Endothelial cell of umbilical vein (primary cell): ENCODE measurements around the gene AGO1. TPM values are rescaled to one million over a fixed set of nuclear protein-coding genes. Genes with fewer than 3 reads are reported as not detected.
A peak's percentile ranks its signal among the peaks of the same experiment; 100 is the strongest.

Source experiments
- BruUV-seq: library from RNA; stranded (reverse); fragments of 400-500 nt; replicated peaks from 2 replicates; lab custom pipeline; 2021; lab: Mats Ljungman, UMichigan
- CTCF ChIA-PET: fragments of 300-600, 350-600 bp; sonication (Branson Sonifier 250); formaldehyde crosslinking; loops from one replicate; lab custom pipeline; 2021; ENCODE audit warnings: antibody characterized with exemption, inconsistent platforms; lab: Charles Lee
- POLR2A ChIA-PET: fragments of 300-600, 350-600 bp; sonication (Branson Sonifier 250); formaldehyde crosslinking; loops from one replicate; lab custom pipeline; 2021; ENCODE audit warnings: antibody characterized with exemption, inconsistent platforms; lab: Charles Lee
- DNase-seq: peaks from one replicate; pipeline ENCODE4 v3.0.0-alpha.2; 2011; ENCODE audit warnings: low read depth, low spot score
- FAIRE-seq: peaks from 2 replicates; lab custom pipeline; 2011; peaks lifted over from hg19 to GRCh38; lab: Jason Lieb, UNC
- H2AFZ ChIP-seq: 2 replicates; pipeline ENCODE4 v1.6.0; 2012; ENCODE audit warnings: low read depth, low read length, control low read depth, inconsistent platforms
- H3K27ac ChIP-seq: 2 replicates; pipeline ENCODE4 v1.5.1; 2011; ENCODE audit warnings: low read depth, mild to moderate bottlenecking, control low read depth, low read length, moderate library complexity; ENCODE audit not compliant: insufficient read depth
- H3K27me3 ChIP-seq, 2 experiments: 2 replicates each; pipeline versions ENCODE4 v1.6.0 to v1.6.1; 2011; ENCODE audit warnings: low read length in 2 of 2, mixed read lengths in 1 of 2; ENCODE audit not compliant: control insufficient read depth in 2 of 2, insufficient read depth in 2 of 2
- H3K36me3 ChIP-seq, 2 experiments: 2 replicates in 1 of 2; 3 replicates in 1 of 2; pipeline ENCODE4 v1.5.1; 2011; ENCODE audit warnings: low read length in 2 of 2, mild to moderate bottlenecking in 1 of 2, moderate library complexity in 1 of 2; ENCODE audit not compliant: control insufficient read depth in 2 of 2, insufficient read depth in 2 of 2; ENCODE audit errors: extremely low read depth in 1 of 2
- H3K4me1 ChIP-seq: 3 replicates; pipeline ENCODE4 v1.5.1; 2011; ENCODE audit warnings: mild to moderate bottlenecking, low read length; ENCODE audit not compliant: control insufficient read depth, insufficient read depth; ENCODE audit errors: extremely low read depth
- H3K4me2 ChIP-seq: 2 replicates; pipeline ENCODE4 v1.6.1; 2011; ENCODE audit warnings: low read length, control low read depth, mixed read lengths; ENCODE audit not compliant: insufficient read depth
- H3K4me3 ChIP-seq, 3 experiments: fragments of 200-600 bp in 1 of 3; sonication (generic), shearing (Covaris generic) in 1 of 3; replicated peaks in 1 of 3; 2 replicates each; pipeline ENCODE4 v1.5.1; 2011 to 2016; ENCODE audit warnings: control low read depth in 3 of 3, low read length in 3 of 3, mild to moderate bottlenecking in 2 of 3, inconsistent platforms in 1 of 3, low read depth in 1 of 3, moderate library complexity in 1 of 3; ENCODE audit not compliant: insufficient read depth in 1 of 3
- H3K79me2 ChIP-seq: 2 replicates; pipeline ENCODE4 v1.6.0; 2012; ENCODE audit warnings: low read length, inconsistent platforms; ENCODE audit not compliant: control insufficient read depth, insufficient read depth
- H3K9ac ChIP-seq: replicated peaks from 2 replicates; pipeline ENCODE3; 2011; ENCODE audit warnings: low read length, control low read depth; ENCODE audit not compliant: insufficient read depth; ENCODE audit errors: extremely low read depth
- H3K9me1 ChIP-seq: replicated peaks from 3 replicates; pipeline ENCODE4 v1.6.0; 2011; ENCODE audit warnings: mild to moderate bottlenecking, low read length; ENCODE audit not compliant: control insufficient read depth, insufficient read depth; ENCODE audit errors: extremely low read depth
- H3K9me3 ChIP-seq: replicated peaks from 2 replicates; pipeline ENCODE4 v1.5.1; 2012; ENCODE audit warnings: low read length, inconsistent platforms; ENCODE audit not compliant: control insufficient read depth, insufficient read depth
- H4K20me1 ChIP-seq: replicated peaks from 2 replicates; pipeline ENCODE3; 2011; ENCODE audit warnings: mild to moderate bottlenecking, low read length; ENCODE audit not compliant: control insufficient read depth, insufficient read depth; ENCODE audit errors: extremely low read depth
- CTCF ChIP-seq, 2 donors: IDR thresholded peaks; 1 replicate in 1 of 2; 2 replicates in 1 of 2; pipeline ENCODE4 v1.5.1; 2011; ENCODE audit warnings: low read length in 2 of 2, mild to moderate bottlenecking in 2 of 2, moderate library complexity in 2 of 2, control low read depth in 1 of 2, inconsistent platforms in 1 of 2, low read depth in 1 of 2; ENCODE audit not compliant: insufficient read depth in 1 of 2; ENCODE audit errors: extremely low read depth in 1 of 2
- EZH2 ChIP-seq: IDR thresholded peaks from 2 replicates; pipeline ENCODE4 v1.6.1; 2012; ENCODE audit warnings: borderline replicate concordance, low read depth, mild to moderate bottlenecking, moderate library complexity, low read length, inconsistent platforms; ENCODE audit not compliant: severe bottlenecking
- FOS ChIP-seq: IDR thresholded peaks from 2 replicates; pipeline ENCODE4 v1.6.1; 2011; ENCODE audit warnings: mild to moderate bottlenecking, low read length, moderate library complexity, borderline replicate concordance; ENCODE audit not compliant: insufficient read depth
- GATA2 ChIP-seq: IDR thresholded peaks from 2 replicates; pipeline ENCODE4 v1.7.0; 2011; ENCODE audit warnings: low read depth, mild to moderate bottlenecking, moderate library complexity, mixed read lengths, low read length; ENCODE audit not compliant: insufficient read length, insufficient read depth
- JUN ChIP-seq: IDR thresholded peaks from 2 replicates; pipeline ENCODE4 v1.6.1; 2011; ENCODE audit warnings: borderline replicate concordance, low read depth; ENCODE audit not compliant: insufficient read length, insufficient read depth
- MAX ChIP-seq: IDR thresholded peaks from 2 replicates; pipeline ENCODE4 v1.6.1; 2011; ENCODE audit not compliant: insufficient read depth, insufficient read length
- MYC ChIP-seq: IDR thresholded peaks from one replicate; pipeline ENCODE4 v1.6.1; 2011; ENCODE audit warnings: mild to moderate bottlenecking, low read depth, low read length
- POLR2A ChIP-seq: IDR thresholded peaks from 2 replicates; pipeline ENCODE4 v1.6.1; 2012; ENCODE audit warnings: low read depth, mild to moderate bottlenecking, control low read depth, low read length
- POLR2AphosphoS5 ChIP-seq: IDR thresholded peaks from 2 replicates; pipeline ENCODE4 v1.6.1; 2012; ENCODE audit warnings: low read depth, mild to moderate bottlenecking, control low read depth, low read length, moderate library complexity; ENCODE audit not compliant: insufficient read depth
- dilution Hi-C: fragments of 300-500 bp; cut with MboI; formaldehyde crosslinking; loops from one replicate; pipeline ENCODE4 v1.15.0; 2019; ENCODE audit warnings: low sequenced_read_pairs; ENCODE audit not compliant: extremely low pct_ligation_motif_present
- intact Hi-C: fragments of 100-400 bp; cut with micrococcal nuclease; formaldehyde crosslinking; loops from one replicate; pipeline ENCODE4 v1.10.0; 2022
- polyA plus RNA-seq, 4 experiments: library from polyadenylated mRNA; depleted of rRNA in 3 of 4; stranded (reverse) in 3 of 4; unstranded in 1 of 4; fragments of >200 nt; gene quantifications; 2 replicates each; pipeline versions ENCODE4 v1.2.1 to v1.2.3, GENCODE V29; 2011 to 2012; ENCODE audit warnings: missing spikeins in 1 of 4
- total RNA-seq: library from RNA; stranded (reverse); gene quantifications from 2 replicates; pipeline ENCODE4 v1.2.3, GENCODE V29; 2021

The AGO1 gene
- total and polyA plus RNA-seq, 2 donors (not counting 3 experiments of a cell fraction or from before 2014, with no cell fraction given), result 10.8 to 31.0 TPM

GRCh38 chr1:35932158-35932636, 49.2 kb downstream of the AGO1 start:
- Histone ChIP-seq H3K9me1 (no peaks in the 10 kb centered on the region), H4K20me1 (no peaks in the 10 kb centered on the region), H3K4me3 (peak overlapping the region; percentile 82 to 95 (median 88)), H3K4me2 (peak overlapping the region; percentile 94), H2AFZ (no peak overlapping the region), H3K27ac (no peak overlapping the region), H3K9ac (peak overlapping the region; percentile 89), H3K79me2 (peaks cover 50% of the 10 kb centered on the region), H3K4me1 (peaks cover 16% of the 10 kb centered on the region), H3K27me3 (no peaks in the 10 kb centered on the region), H3K36me3 (no peaks in the 10 kb centered on the region), H3K9me3 (no peaks in the 10 kb centered on the region)
- FAIRE-seq (no peak), DNase-seq (no peak)
- no TSS peak for BruUV-seq
- ChIA-PET POLR2A (no interaction called here), CTCF (interaction anchor here (1.2 kb wide), 1 partner anchor 10 kb away, joined by 4 read pairs; no protein-coding TSS in a partner anchor)
- no peak for TF ChIP-seq MAX
- no peak for TF ChIP-seq POLR2AphosphoS5
- TF ChIP-seq POLR2A, result no peak
- no peak for TF ChIP-seq EZH2
- TF ChIP-seq JUN, result no peak
- no peak for TF ChIP-seq FOS
- TF ChIP-seq GATA2, result no peak
- no peak for TF ChIP-seq MYC
- TF ChIP-seq CTCF (IDR thresholded peaks at IDR 0.05; ENCODE audit: extremely low read depth in 1 of 2, insufficient read depth in 1 of 2, low read depth in 1 of 2, low read length in 2 of 2), result no peak
- dilution Hi-C loops, result no loop called here
- intact Hi-C loops, result no loop called here
